Fibroblast of upper back skin (primary cell): ENCODE measurements around the gene MAP2K5.
A peak's percentile ranks its signal among the peaks of the same experiment; 100 is the strongest.

Experiments used
- DNase-seq: peaks from one replicate; pipeline ENCODE4 v3.0.0-alpha.2; 2013

The MAP2K5 gene

DNA sequence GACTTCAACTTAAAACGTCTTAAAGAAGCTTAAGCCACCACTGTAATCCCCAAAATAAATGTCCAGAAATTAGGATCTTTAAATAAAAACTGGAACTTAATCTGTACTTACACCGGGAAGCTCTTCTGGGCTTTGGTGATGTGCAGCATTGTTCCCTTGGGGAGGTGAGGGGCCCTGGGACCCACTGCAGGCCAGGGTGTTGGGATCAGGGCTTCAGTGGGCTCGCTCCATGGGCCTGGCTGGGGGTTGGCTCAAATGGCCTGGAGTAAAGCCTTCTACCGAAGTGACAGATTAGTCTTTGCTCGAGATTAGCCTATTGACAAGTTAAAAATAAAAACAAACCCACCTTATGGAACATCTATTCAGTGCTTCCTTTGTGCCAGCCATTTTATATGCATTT is 303.5 kb downstream of the MAP2K5 start:
- DNase-seq, result no peak

- no peak for DNase-seq
These were observed 307.0 kb downstream of the MAP2K5 start for GRCh38 chr15:67849538-67849937.

DNA sequence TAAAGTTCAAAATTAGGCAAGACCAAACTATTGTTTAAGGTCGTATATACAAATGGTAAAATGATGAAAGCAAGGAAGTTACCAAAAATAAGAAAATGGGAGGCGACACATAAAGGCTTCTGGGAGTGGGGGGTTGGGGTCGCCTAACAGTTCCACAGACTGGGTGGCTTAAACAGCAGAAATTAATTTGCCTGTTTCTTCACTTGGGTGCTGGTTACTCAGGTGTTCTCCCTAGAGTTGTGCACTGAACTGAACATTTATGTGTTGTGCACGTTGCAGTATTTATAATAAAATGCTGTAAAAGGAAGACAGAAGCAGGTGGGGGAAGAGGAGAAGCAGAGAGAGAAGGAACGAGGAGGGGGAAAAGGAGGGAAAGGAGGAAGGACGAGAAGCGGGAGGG is 307.8 kb downstream of the MAP2K5 start:
- no peak for DNase-seq

- DNase-seq, result peak; percentile 55
These were observed 308.6 kb downstream of the MAP2K5 start for GRCh38 chr15:67850994-67851571.

DNA sequence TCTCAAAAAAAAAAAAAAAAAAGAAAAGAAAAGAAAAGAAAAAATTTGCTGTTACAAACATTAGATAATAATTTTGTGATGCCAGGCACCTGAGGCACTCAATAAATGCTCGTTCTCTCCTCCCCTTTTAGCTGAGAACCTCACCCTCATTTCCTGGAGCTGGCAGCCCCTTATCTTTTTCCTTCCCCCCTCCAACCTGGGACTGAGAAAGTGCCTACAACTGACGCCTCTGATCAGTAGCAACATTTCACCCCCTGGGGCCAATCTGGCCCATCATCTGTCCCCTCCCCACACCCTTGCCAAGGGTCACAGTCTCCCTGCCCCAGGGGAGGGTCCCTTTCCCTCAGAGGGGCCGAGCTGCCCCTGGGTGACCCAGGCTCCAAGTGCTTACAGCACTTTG is 309.9 kb downstream of the MAP2K5 start:
- no peak for DNase-seq

- no peak for DNase-seq
These were observed 311.0 kb downstream of the MAP2K5 start for GRCh38 chr15:67853454-67853853.

- DNase-seq, result no peak
These were observed 311.9 kb downstream of the MAP2K5 start for GRCh38 chr15:67854358-67854757.

DNA sequence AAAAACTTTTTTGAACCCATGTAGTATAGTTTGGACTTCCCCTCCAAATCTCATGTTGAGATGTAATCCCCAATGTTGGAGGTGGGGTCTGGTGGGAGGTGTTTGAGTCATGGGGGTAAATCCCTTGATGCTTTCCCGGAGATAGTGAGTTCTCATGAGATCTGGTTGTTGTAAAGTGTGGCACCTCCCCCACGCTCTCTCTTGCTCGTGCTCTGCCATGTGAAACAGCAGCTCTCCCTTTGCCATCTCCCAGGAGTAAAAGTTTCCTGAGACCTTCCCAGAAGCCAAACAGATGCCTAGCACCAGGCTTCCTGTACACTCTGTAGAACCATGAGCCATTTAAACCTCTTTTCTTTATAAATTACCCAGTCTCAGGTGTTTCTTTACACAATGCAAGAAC is 313.3 kb downstream of the MAP2K5 start:
- DNase-seq, result no peak
